Measurements from ENCODE around the gene SDF2L1.
"Not testable (repeated sequence)": the region's sequence is repeated elsewhere in the genome, so short reads cannot be mapped to it uniquely, and the experiment has no call there.

SDF2L1 gene

GRCh38 chr22:21661991-21662390, 19.9 kb downstream of the SDF2L1 start:
- DNase-seq (ENCODE audit: low read depth, low spot score), result no peak

GRCh38 chr22:21663738-21664137, 21.6 kb downstream of the SDF2L1 start:
- no peak for DNase-seq (ENCODE audit: low read depth, low spot score)

GRCh38 chr22:21665047-21665851, 23.1 kb downstream of the SDF2L1 start:
- no peak for DNase-seq (ENCODE audit: low read depth, low spot score)

- DNase-seq (ENCODE audit: low read depth, low spot score), result no peak
Observed at GRCh38 chr22:21666786-21667185, 24.7 kb downstream of the SDF2L1 start.

GRCh38 chr22:21669026-21669425, 26.9 kb downstream of the SDF2L1 start:
- DNase-seq (ENCODE audit: low read depth, low spot score), result no peak

- no peak for DNase-seq (ENCODE audit: low read depth, low spot score)
Observed at GRCh38 chr22:21672107-21672629, 30.1 kb downstream of the SDF2L1 start.

GRCh38 chr22:21673534-21674321, 31.6 kb downstream of the SDF2L1 start:
- no peak for DNase-seq (ENCODE audit: low read depth, low spot score)

GRCh38 chr22:21674638-21675245, 32.6 kb downstream of the SDF2L1 start:
- DNase-seq (ENCODE audit: low read depth, low spot score), result no peak

GRCh38 chr22:21677606-21678443, 35.7 kb downstream of the SDF2L1 start:
- no peak for DNase-seq (ENCODE audit: low read depth, low spot score)

- DNase-seq (ENCODE audit: low read depth, low spot score), result not testable (repeated sequence)
Observed at GRCh38 chr22:21678842-21679241, 36.7 kb downstream of the SDF2L1 start.

- no peak for DNase-seq (ENCODE audit: low read depth, low spot score)
Observed at GRCh38 chr22:21679383-21679782, 37.3 kb downstream of the SDF2L1 start.

- DNase-seq (ENCODE audit: low read depth, low spot score), result no peak
Observed at GRCh38 chr22:21680830-21681565, 38.9 kb downstream of the SDF2L1 start.

- no peak for DNase-seq (ENCODE audit: low read depth, low spot score)
Observed at GRCh38 chr22:21681566-21682370, 39.7 kb downstream of the SDF2L1 start.

- DNase-seq (ENCODE audit: low read depth, low spot score), result no peak
Observed at GRCh38 chr22:21682385-21683175, 40.5 kb downstream of the SDF2L1 start.

GRCh38 chr22:21683401-21683811, 41.3 kb downstream of the SDF2L1 start:
- no peak for DNase-seq (ENCODE audit: low read depth, low spot score)

GRCh38 chr22:21684492-21685163, 42.5 kb downstream of the SDF2L1 start:
- DNase-seq (ENCODE audit: low read depth, low spot score), result no peak

GRCh38 chr22:21685164-21685513, 43.0 kb downstream of the SDF2L1 start:
- DNase-seq (ENCODE audit: low read depth, low spot score), result no peak

- no peak for DNase-seq (ENCODE audit: low read depth, low spot score)
Observed at GRCh38 chr22:21686193-21686608, 44.1 kb downstream of the SDF2L1 start.

Data from iPS DF 19.7 (cell line).